ENCODE data around the gene IRX3. TPM values are rescaled to one million over a fixed set of nuclear protein-coding genes. Genes with fewer than 3 reads are reported as not detected.

The IRX3 gene
- total RNA-seq, 1 experiment from 2014 or later: 2.4 TPM

GRCh38 chr16:54326266-54326662, 39.7 kb upstream of the IRX3 start:
- H4K8ac ChIP-seq (replicated peaks; ENCODE audit: insufficient read length, low read depth, low read length): no peak overlapping the region
- no peak overlapping the region for H2AFZ ChIP-seq (ENCODE audit: low read length)
- H2BK15ac ChIP-seq (ENCODE audit: low read depth, low read length): no peak overlapping the region
- no peak overlapping the region for H3K56ac ChIP-seq (ENCODE audit: insufficient read length, low read depth, low read length)
- Mint-ChIP-seq H3K9me3 (peaks cover 0 to 2% of the 10 kb centered on the region in 2 experiments; a peak in 1 of 5 replicates), H3K4me3 (no peak overlapping the region), H3K4me1 (peaks cover 38 to 42% of the 10 kb centered on the region in 2 experiments), H3K27me3 (ENCODE audit: low read depth) (peaks cover 42% of the 10 kb centered on the region), H3K27ac (no peak overlapping the region), H3K36me3 (ENCODE audit: insufficient read depth in 1 of 3, low read depth in 3 of 3) (no peaks in the 10 kb centered on the region)
- no peak overlapping the region for H3K9ac ChIP-seq (ENCODE audit: extremely low read depth, insufficient read length, low read length)
- H3K18ac ChIP-seq (ENCODE audit: insufficient read length, low read depth, low read length): no peak overlapping the region
- H3K23me2 ChIP-seq (ENCODE audit: insufficient read length, low read depth, low read length, poor library complexity, severe bottlenecking): no peaks in the 10 kb centered on the region
- H3K27me3 ChIP-seq (ENCODE audit: insufficient read depth, low read length): no peaks in the 10 kb centered on the region; the same call in 1 of the 2 replicates
- H4K5ac ChIP-seq (ENCODE audit: insufficient read length, low read depth, low read length): no peak overlapping the region
- no peak overlapping the region for H2BK12ac ChIP-seq (ENCODE audit: insufficient read length, low read depth, low read length)
- no peak overlapping the region for H2BK20ac ChIP-seq (ENCODE audit: low read depth, low read length, poor library complexity, severe bottlenecking)
- peaks cover 4% of the 10 kb centered on the region; the same call in 1 of the 2 replicates for H3K4me1 ChIP-seq (ENCODE audit: insufficient read depth, low read length)
- DNase-seq: no peak
- no peak overlapping the region for H3K4ac ChIP-seq (ENCODE audit: low read depth, low read length)
- no peak overlapping the region for H2BK5ac ChIP-seq (ENCODE audit: insufficient read length, low read length)
- H2AK5ac ChIP-seq (ENCODE audit: insufficient read length, low read length): no peak overlapping the region
- no peak overlapping the region for H4K91ac ChIP-seq (ENCODE audit: insufficient read length, low read depth, low read length)
- H4K20me1 ChIP-seq (ENCODE audit: control insufficient read depth, insufficient read depth, insufficient read length): no peaks in the 10 kb centered on the region
- H3T11ph ChIP-seq (ENCODE audit: low read length): no peak overlapping the region
- H3K14ac ChIP-seq (ENCODE audit: insufficient read depth, low read length): no peak overlapping the region
- WGBS (ENCODE audit: extremely low coverage, insufficient read length, low lambda C conversion rate): no CpG with 5 or more reads among the region's 3 CpGs
- H3K79me2 ChIP-seq (ENCODE audit: insufficient read depth, low read length): no peaks in the 10 kb centered on the region
- H3K27ac ChIP-seq (ENCODE audit: insufficient read length, low read depth, low read length): no peak overlapping the region
- no peak overlapping the region for H3K4me2 ChIP-seq (ENCODE audit: insufficient read depth, insufficient read length, low read length)
- TF ChIP-seq CTCF (conservative IDR thresholded peaks at IDR 0.05): no peak
- no peaks in the 10 kb centered on the region for H3K79me1 ChIP-seq (ENCODE audit: insufficient read depth, low read depth, low read length, poor library complexity, severe bottlenecking)
- H3K23ac ChIP-seq (ENCODE audit: insufficient read length, low read depth, low read length): no peak overlapping the region
- no peaks in the 10 kb centered on the region for H3K9me3 ChIP-seq (ENCODE audit: control insufficient read depth, low read depth, low read length)
- no peak overlapping the region for H2BK120ac ChIP-seq (ENCODE audit: low read depth, low read length, poor library complexity, severe bottlenecking)
